HL-60 (cell line): ENCODE measurements around the gene DENND4A.
A peak's percentile ranks its signal among the peaks of the same experiment; 100 is the strongest.

Source experiments
- DNase-seq, 2 experiments: peaks; one replicate each; pipeline ENCODE4 v3.0.0-alpha.2; 2010 to 2020; ENCODE audit warnings: low read depth in 1 of 2, low spot score in 1 of 2
- H3K27ac ChIP-seq: fragments of 250-450 bp; sonication (Bioruptor Pico); replicated peaks from 2 replicates; pipeline ENCODE4 v1.5.1; 2020; ENCODE audit warnings: mild to moderate bottlenecking, moderate library complexity
- H3K27me3 ChIP-seq: fragments of 250-450 bp; sonication (Bioruptor Pico); 2 replicates; pipeline ENCODE4 v1.5.1; 2021; ENCODE audit warnings: mild to moderate bottlenecking, moderate library complexity; ENCODE audit not compliant: insufficient read depth, poor library complexity, severe bottlenecking
- H3K4me3 ChIP-seq: replicated peaks from 2 replicates; pipeline ENCODE4 v1.5.1; 2011; ENCODE audit warnings: mild to moderate bottlenecking, control low read depth, low read length; ENCODE audit not compliant: insufficient read depth
- CTCF ChIP-seq: IDR thresholded peaks from one replicate; pipeline ENCODE4 v1.5.1; 2011; ENCODE audit warnings: low read length, control low read depth, inconsistent platforms; ENCODE audit not compliant: insufficient read depth
- GABPA ChIP-seq: IDR thresholded peaks from 2 replicates; pipeline ENCODE4 v1.6.1; 2012; ENCODE audit warnings: low read depth
- POLR2AphosphoS5 ChIP-seq: IDR thresholded peaks from 2 replicates; pipeline ENCODE4 v1.6.1; 2012; ENCODE audit warnings: low read depth
- REST ChIP-seq: IDR thresholded peaks from 2 replicates; pipeline ENCODE4 v1.6.1; 2012; ENCODE audit warnings: low read depth; ENCODE audit not compliant: insufficient replicate concordance
- SPI1 ChIP-seq: IDR thresholded peaks from 2 replicates; pipeline ENCODE4 v1.6.1; 2012; ENCODE audit warnings: low read depth, mild to moderate bottlenecking, borderline replicate concordance

The DENND4A gene

GRCh38 chr15:65650312-65651041, 141.6 kb downstream of the DENND4A start:
- Histone ChIP-seq H3K27ac (no peak overlapping the region), H3K4me3 (no peak overlapping the region), H3K27me3 (no peaks in the 10 kb centered on the region)
- TF ChIP-seq GABPA: no peak
- TF ChIP-seq POLR2AphosphoS5: peak; percentile 34; the same call in 1 of the 2 replicates
- DNase-seq: no peak

- H3K27ac ChIP-seq: no peak overlapping the region
- H3K4me3 ChIP-seq: no peak overlapping the region
- TF ChIP-seq POLR2AphosphoS5: no peak
- no peak for TF ChIP-seq SPI1
- TF ChIP-seq GABPA: no peak
- TF ChIP-seq CTCF: no peak
- TF ChIP-seq REST: no peak
- DNase-seq: no peak
- H3K27me3 ChIP-seq: no peaks in the 10 kb centered on the region
Observed at GRCh38 chr15:65646486-65646885, 145.6 kb downstream of the DENND4A start.

- no peak for DNase-seq
- no peak overlapping the region for H3K4me3 ChIP-seq
- TF ChIP-seq SPI1: no peak
- no peak for TF ChIP-seq CTCF
- TF ChIP-seq POLR2AphosphoS5: no peak
- TF ChIP-seq GABPA: no peak
- no peak for TF ChIP-seq REST
Observed at GRCh38 chr15:65645392-65645791, 146.7 kb downstream of the DENND4A start.

GRCh38 chr15:65644282-65644681, 147.8 kb downstream of the DENND4A start:
- H3K27ac ChIP-seq: no peak overlapping the region
- no peak for DNase-seq
- H3K4me3 ChIP-seq: no peak overlapping the region
- TF ChIP-seq GABPA (no peak), CTCF (no peak), SPI1 (no peak), POLR2AphosphoS5 (no peak), REST (no peak)
- H3K27me3 ChIP-seq: no peaks in the 10 kb centered on the region

More at GRCh38 chr15:65645392-65645791, 146.7 kb downstream of the DENND4A start:
- Histone ChIP-seq H3K27ac (no peak overlapping the region), H3K27me3 (no peaks in the 10 kb centered on the region)
